SW480 (cell line): ENCODE data around the gene AGBL4.
A peak's percentile ranks its signal among the peaks of the same experiment; 100 is the strongest.

Source experiments
- DNase-seq: peaks from one replicate; pipeline ENCODE4 v3.0.0-alpha.2; 2016; ENCODE audit warnings: low spot score

Gene AGBL4

GRCh38 chr1:48644905-48645605 lies 1378.7 kb downstream of the AGBL4 start:
- no peak for DNase-seq

GRCh38 chr1:48644190-48644900 lies 1379.4 kb downstream of the AGBL4 start:
- DNase-seq = no peak

GRCh38 chr1:48643193-48643592 lies 1380.6 kb downstream of the AGBL4 start:
- no peak for DNase-seq

GRCh38 chr1:48640836-48641492 lies 1382.8 kb downstream of the AGBL4 start:
- no peak for DNase-seq

- no peak for DNase-seq
Observed at GRCh38 chr1:48629867-48630266, 1393.9 kb downstream of the AGBL4 start.

GRCh38 chr1:48627486-48627885 lies 1396.3 kb downstream of the AGBL4 start:
- no peak for DNase-seq

- peak; percentile 2 for DNase-seq
Observed at GRCh38 chr1:48619539-48619938, 1404.2 kb downstream of the AGBL4 start.

GRCh38 chr1:48617252-48617651 lies 1406.5 kb downstream of the AGBL4 start:
- DNase-seq = no peak

- DNase-seq = no peak
Observed at GRCh38 chr1:48616710-48617109, 1407.0 kb downstream of the AGBL4 start.

- DNase-seq = no peak
Observed at GRCh38 chr1:48611841-48612240, 1411.9 kb downstream of the AGBL4 start.

- no peak for DNase-seq
Observed at GRCh38 chr1:48610628-48611542, 1412.9 kb downstream of the AGBL4 start.

GRCh38 chr1:48608882-48609281 lies 1414.9 kb downstream of the AGBL4 start:
- DNase-seq = no peak

GRCh38 chr1:48603222-48603621 lies 1420.5 kb downstream of the AGBL4 start:
- no peak for DNase-seq

- DNase-seq = no peak
Observed at GRCh38 chr1:48602349-48602748, 1421.4 kb downstream of the AGBL4 start.

GRCh38 chr1:48600182-48600581 lies 1423.6 kb downstream of the AGBL4 start:
- no peak for DNase-seq

GRCh38 chr1:48597663-48598062 lies 1426.1 kb downstream of the AGBL4 start:
- no peak for DNase-seq

- no peak for DNase-seq
Observed at GRCh38 chr1:48596046-48596445, 1427.7 kb downstream of the AGBL4 start.

- no peak for DNase-seq
Observed at GRCh38 chr1:48595613-48596012, 1428.1 kb downstream of the AGBL4 start.

GRCh38 chr1:48592330-48592729 lies 1431.4 kb downstream of the AGBL4 start:
- DNase-seq = no peak

GRCh38 chr1:48591181-48591580 lies 1432.6 kb downstream of the AGBL4 start:
- no peak for DNase-seq

- DNase-seq = no peak
Observed at GRCh38 chr1:48588061-48588460, 1435.7 kb downstream of the AGBL4 start.

GRCh38 chr1:48582408-48582807 lies 1441.3 kb downstream of the AGBL4 start:
- DNase-seq = no peak
